Measurements from ENCODE around the gene TYSND1.
"Not testable (repeated sequence)": the region's sequence is repeated elsewhere in the genome, so short reads cannot be mapped to it uniquely, and the experiment has no call there.

The TYSND1 gene

DNA sequence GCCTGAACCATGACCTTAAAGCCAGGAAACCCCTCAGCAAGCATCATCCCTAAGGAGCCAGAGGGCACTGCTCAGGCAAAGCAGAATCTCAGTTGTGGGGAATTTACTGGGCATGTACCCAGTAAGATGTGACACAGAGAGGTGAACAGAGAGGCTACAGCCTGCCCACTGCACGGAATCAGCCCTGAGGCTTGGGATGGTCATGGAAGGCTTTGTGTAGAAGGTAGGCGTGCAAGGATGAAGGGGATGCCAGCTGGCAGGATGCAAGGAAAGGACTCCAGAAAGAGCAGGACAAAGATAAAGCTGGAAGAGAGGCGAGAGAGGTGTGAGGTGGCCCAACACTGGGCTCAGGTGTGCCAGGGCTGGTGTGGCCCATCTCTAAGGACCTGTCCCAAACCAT is 11.5 kb downstream of the TYSND1 start:
- no peak for DNase-seq

DNA sequence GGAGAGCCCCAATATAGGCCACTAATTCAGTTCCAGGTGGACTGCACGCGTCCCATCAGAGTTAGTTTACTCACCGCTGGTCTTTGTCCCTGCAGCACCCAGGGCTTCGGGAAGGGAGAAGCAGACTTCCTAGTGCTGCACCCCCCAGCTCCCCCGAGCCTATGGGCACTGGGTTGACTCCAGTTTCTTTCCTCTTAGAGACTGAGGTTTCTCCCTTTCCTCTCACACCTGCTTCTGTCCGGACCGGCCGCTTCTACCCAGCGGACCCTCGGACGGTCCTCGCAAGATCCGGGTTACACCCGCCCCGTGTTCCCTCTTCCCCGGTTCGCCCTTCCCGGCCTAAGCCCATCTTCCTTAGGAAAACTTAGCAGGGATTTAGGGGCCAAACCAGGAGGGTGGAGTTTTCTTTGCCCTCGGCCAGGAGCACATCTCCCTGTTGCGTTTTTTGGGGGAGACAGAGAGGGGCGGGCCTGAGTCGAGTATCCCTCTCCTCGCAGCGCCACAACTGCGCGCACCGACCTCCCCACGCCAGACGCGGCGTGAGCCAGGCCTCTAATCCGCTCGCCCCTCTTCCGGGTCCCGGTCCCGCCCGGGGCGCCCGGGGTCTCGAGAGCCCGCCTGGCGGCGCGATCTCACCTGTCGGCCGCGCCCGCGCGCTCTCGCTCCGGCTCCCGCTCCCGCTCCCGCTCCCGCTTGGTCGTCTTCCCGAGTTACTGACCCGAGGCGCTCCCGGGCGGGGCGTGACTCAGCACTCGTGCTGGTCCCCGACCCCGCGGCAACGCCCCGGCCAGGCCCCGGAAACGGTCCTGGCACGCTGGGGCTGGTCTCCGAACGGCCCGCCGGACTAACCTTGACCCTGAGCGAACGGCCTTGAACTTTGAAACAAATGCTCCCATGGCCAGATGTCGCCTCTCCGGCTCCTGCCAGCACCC is 14.1 kb downstream of the TYSND1 start, which contains the start of gene AIFM2:
Gene AIFM2 (minus strand): TSS at position 728 of the 932 bp plus-strand sequence. CDS start 8,741 bp downstream, outside the sequence.
- DNase-seq, result peak; percentile 79

DNA sequence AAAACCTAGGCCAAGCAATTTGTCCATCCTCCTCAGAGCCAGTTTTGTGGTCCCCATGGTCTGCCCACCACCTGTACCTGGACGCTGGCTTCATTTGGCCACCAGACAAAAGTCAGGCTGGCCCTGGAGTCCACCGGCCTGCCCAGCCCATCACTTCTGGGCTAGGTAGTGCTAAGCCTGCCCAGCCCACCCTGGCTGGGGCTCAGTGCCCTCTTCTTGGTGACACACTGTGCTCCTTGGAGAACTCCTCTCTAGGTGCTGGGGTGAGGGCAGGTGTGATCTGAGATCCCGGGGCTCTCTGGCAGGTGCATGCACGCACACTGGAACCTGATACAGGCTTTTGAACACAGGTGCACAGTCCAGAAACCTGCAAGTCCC is 15.0 kb downstream of the TYSND1 start:
- DNase-seq, result no peak

DNA sequence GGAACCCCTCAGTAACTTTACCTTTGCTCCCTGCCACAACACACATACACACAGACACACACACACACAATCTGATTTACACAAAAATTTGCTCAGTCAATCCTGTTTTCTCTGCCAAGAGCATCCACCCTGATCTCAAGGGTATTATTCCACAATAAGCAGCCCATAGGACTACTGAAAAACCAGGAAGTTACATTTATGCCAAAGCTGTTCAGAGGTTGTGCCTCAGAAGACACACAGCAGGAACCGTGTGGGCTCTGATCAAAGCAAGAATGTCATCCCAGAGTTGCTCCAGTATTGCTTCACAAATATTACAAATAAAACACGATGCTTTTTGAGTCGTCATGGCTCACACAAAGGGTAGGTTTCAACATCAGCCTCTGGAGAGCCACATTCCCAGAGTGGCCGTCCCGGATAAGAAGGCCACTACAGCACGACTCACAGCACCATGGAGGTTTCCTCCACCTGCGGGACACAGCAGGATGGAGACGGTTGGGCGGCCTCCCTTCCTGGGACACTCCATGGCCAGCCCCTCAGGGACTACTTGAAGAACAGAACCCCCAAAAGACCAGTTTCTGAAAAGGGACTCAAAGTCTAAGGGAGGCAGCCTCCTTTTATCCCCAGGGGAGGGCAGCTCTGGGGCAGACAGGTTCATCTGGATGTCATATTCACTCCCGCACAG is 15.5 kb downstream of the TYSND1 start:
- DNase-seq, result no peak

DNA sequence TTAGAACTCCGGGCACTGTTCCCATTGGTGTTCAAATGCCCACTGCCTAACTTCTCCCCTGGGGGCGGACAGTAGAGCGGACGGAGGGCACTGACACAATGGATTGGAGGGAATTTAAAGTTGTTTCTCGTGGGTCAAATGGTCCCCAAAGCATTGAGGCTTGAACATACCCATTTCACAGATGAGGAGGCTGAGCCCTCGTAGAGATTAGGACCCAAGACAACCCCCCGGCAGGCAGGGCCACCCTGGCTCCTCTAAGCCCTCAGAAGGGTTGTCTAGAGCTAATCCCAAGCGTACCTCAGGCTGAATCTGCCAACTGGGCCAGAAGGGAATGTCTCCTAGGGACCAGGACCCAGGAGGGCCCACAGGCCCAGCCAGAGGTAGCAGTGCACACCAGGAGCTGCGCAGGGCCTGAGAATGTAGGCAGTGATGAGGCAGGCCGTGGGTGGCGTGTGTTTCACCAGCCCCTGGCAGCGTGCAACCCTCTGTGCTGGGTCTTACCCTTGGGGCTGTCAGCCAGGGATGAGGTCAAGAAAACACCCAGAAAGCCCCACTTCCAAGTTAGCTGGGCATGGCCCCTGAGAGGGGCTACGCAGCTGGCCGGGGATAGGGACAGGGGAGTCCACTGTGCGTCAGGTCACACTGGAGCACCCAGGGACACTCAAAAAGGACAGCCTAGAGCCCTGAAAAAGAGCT is 19.7 kb downstream of the TYSND1 start:
- DNase-seq, result no peak

DNA sequence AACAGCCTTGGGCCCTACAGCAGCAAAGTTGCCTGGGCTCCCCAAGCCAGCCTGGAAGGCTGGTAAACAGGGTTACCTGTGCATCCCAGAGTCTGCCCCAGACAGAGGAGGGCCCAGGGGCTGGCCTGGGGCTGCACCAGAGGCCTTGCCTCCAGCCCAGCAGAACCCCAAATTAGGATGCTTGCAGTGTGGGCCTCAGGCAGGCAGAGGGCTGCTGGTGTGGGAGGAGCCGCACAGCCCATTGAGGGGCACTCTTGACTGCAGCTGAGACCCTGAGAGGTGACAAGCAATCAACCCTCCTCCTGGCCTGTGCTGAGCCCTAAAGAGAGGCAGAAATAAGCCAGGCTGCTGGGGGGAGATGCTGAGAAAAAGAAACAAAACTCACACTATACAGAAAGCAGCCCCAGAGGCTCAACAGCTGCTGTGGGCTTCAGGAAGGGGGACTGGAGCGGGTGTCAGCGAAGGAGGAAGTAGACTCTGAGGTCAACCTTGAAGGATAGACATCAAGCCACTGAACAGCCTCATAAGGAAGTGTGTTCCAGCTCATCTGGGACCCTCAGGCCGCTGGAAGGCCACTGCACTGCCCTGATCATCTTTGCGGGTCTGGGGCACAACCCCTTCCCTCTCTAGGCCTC is 20.5 kb downstream of the TYSND1 start:
- no peak for DNase-seq

DNA sequence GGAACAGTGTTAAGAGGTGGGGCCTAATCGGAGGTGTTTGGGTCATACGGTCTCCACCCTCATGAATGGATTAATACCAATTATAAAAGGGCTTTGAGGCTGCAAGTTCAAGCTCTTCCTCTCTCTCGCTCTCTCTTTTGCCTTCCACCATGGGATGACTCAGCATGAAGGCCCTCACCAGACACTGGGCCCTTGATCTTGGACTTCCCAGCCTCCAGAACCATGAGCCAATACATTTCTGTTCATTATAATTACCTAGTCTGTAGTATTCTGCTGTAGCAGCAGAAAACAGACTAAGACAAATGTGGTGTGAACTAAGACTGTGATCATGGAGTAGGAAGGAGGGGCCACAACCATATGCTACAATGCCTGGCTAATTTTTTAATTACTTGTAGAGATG is 21.6 kb downstream of the TYSND1 start:
- no peak for DNase-seq

DNA sequence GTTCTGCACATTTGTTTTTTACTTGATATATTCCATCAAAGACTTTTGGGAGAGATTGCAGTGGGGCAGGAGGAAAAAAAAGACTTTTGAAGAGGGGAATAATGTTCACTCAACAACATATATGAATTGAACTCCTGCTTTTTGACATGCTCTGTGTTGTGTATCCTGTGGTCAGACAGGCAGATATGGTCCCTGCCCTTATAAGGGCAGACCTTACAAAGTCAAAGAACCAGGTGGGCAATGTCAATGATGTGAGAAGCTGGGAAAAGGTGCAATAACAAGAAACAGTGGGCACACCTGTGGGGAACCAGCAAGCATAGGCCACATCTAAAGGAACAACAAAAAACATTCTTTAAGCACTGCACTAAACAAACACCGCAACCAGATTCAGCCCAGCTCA is 22.1 kb downstream of the TYSND1 start:
- DNase-seq, result no peak

DNA sequence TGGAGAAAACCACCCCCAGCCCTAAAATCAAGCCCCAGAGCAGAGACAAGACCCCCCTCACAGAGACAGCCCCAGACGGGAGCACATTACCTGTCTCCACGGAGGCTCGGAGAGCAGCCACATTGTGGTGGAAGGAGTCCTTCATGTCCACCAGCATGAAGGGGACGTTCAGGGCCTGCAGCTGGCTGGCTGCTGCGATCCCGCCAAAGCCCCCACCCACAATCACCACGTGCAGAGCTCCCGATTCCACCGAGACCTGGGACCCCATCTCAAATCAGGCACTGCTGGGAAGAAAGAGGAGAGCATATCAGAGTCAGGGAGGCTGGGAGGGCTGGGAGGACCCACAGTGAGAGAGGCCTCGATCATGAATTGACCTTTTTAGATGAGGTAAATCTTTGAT is 22.7 kb downstream of the TYSND1 start:
- DNase-seq, result no peak

DNA sequence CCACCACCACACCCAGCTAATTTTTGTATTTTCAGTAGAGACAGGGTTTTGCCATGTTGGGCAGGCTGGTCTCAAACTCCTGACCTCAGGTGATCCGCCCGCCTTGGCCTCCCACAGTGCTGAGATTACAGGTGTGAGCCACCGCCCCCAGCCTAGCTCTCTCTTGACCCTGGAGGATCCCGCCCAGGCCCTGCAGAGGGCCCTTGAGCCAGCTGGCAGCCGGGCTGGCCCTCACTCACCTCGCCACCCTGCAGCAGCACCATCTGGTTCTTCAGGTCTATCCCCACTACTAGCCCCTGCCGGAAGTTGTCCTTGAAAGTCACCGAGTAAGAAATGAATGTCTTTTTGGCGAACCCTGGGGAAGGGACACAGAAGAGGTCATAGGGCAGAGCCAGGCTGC is 23.3 kb downstream of the TYSND1 start:
- DNase-seq, result not testable (repeated sequence)

DNA sequence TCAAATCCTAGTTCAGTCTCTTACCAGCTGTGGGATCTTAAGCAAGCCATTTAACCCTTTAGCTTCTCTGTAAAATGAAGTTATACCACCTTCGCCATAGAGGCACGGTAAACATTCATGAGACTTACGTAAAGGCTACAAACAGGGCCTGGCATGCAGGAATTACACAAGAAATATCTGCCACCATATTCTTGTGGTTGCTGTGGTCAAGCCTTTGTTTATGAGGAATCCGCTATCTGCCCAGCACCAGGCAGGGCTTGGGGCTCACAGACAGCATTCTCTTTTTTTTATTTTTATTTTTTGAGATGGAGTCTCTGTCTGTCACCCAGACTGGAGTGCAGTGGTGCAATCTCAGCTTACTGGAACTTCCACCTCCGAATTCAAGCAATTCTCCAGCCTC is 23.8 kb downstream of the TYSND1 start:
- DNase-seq, result no peak

DNA sequence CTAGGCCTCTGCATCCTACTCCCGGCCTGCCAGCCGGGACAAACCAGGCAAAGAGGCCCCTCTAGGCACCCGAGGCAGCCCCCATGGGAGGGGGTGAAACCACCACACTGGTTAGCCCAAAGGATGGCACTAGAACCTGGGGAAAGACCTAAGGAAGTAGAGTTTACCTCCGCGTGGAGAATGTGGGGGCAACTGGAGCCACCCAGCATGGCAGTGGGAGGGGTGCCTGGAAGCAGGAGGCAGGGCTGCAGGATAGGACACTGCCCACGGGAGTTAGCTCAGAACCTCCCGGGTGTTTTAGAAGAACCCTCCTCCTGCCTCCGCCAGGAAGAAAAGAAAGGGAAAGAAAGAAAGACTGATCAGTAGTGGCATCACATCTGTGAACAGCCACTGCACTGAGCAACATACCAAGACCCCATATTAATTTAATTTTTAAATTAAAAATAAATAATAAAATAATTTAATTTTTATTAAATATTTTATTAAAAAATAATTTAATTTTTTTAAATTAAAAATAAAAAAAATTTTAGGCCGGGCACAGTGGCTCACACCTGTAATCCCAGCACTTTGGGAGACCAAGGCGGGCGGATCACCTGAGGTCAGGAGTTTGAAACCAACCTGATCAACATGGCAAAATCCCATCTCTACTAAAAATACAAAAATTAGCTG is 25.1 kb downstream of the TYSND1 start:
- DNase-seq, result no peak

DNA sequence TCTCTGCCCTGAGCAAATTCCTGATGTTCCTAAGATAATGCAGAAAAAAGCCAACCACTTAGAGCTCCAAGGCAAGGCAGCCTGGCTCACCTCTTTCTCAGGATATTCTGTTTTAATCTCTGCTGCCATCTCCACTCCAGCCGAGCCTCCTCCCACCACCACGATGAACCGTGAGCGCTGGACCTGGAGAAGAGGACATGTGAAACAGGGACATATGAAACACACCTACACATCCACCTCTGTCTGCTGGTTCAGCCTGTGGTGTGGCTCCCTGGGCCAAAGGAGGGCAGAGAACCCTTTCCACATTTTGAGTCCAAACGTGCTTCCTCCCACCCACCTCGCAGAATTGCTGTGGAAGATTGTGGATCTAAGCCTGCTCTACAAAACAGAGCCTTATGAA is 26.1 kb downstream of the TYSND1 start:
- no peak for DNase-seq

DNA sequence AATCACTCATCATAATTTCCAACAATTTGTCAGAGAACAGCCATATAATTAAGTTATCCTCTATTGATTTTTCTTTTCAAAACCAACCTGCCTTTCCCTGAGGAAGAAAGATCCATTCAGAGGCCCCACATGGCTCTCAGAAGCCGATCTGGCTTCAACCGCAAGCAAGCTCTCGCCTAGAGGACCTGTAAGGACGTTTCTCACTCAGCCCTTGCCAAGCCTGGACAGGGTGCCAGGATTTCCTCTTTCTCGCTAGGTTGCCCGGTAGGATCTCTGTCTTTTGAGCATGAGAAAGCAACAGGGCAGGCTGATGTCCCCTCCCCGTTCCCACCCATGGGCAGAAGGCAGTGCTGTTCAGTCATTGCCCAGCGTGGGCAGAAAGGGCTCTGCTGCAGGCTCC is 26.9 kb downstream of the TYSND1 start:
- DNase-seq, result no peak

DNA sequence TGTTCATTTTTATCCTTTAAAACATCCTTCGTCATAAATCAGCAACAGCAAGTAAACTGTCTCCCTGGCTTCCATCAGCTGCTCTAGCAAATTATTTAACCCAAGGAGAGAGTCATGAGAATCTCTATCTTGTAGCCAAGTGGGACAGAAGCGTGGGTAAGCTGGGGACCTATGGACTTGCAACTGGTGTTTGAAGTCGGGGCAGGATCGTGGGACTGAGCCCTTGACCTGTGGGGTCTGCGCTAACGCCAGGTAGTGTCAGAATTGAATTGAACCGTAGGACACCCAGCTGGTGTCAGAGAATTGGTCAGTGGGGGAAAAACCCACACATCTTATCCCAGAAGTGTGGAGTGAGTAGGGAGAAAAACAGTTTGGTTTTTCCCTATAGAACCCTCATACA is 27.3 kb downstream of the TYSND1 start:
- no peak for DNase-seq

DNA sequence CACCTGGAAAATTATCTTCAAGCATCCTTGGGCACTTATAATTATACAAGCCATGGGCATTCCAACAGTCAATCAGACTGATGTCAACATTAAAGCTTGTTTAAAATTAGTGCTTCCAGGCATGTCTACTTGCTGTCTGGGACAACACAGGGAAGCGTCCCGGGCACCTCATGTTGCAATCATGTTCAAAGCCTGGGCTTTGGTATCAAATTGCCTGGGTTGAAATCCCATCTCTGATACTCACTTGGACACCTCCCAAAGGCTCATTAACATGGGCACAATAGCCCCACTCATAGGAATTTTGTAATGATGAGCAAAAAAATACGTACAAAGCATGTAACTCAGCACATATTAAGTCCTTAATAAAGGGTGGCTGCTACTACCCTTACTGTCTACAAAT is 28.3 kb downstream of the TYSND1 start:
- no peak for DNase-seq

DNA sequence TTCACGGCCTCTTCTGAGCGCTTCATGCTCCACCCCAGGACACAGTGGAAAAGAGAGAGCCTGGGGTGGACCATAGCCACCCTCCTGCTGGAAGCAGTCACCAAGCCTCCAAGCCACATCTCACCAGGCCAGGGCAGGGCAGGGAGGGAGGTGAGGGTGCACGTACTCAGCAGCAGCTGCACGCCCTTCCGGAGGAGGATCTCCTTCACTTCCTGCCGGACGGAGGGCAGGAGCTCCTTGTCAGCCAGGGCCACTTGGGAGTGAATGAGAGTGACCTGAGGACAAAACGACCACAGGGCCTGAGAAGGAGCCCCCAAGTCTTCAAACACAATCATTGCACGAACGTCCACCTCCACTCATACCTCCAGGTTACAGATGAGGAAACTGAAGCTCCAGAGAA is 28.9 kb downstream of the TYSND1 start:
- no peak for DNase-seq

DNA sequence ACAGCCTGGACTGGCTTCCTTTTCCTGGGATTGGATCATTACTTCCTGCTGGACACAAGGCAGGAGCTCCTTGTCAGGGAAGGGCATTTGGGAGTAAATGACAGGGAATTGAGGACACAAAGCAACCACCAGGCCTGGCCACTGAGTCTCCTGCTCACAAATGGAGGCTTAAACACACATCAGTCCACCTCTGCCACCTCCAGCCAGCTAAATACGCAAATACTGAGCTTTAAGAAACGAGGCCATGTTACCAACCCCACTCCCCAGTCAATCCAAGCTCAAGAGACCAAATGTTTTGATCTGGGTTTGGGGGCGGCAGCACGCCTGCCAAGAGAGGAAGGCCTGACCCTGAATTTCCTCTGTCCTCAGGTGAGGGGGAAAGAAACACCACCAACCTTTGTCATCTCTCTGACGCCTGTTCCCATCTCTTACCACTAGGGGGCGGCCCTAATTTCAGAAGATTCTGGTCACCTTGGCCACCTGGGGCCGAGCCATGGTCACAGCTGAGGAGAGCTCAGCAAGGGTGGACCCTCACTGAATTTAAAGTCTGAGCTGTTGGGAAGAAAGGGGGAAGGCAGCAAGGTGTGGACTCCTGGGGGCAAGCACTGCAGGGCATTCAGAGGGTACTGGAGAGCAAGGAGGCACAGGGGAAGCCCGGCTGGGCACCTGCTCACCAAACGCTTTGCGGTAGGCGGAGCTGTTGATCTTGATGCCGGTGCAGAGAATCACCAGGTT is 30.4 kb downstream of the TYSND1 start:
- DNase-seq, result peak; percentile 50

DNA sequence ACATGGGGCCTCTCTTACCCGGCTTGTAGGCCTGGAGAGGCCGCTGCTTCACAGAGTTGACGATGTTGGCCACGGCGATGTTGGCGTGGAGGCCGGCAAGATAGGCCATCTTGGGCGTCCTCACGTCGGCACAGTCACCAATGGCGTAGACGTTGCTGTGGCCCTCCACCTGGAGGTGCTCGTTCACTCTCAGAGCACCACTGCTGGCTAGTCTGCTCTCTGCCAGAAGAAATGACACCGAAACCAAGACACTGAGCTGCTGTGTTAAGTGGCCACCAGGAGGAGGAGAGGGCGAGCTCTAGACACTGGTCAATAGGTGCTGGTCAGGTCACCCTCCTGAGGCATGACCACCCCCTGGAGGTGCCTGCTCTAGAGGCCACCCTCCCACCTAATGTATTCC is 31.6 kb downstream of the TYSND1 start:
- DNase-seq, result no peak

DNA sequence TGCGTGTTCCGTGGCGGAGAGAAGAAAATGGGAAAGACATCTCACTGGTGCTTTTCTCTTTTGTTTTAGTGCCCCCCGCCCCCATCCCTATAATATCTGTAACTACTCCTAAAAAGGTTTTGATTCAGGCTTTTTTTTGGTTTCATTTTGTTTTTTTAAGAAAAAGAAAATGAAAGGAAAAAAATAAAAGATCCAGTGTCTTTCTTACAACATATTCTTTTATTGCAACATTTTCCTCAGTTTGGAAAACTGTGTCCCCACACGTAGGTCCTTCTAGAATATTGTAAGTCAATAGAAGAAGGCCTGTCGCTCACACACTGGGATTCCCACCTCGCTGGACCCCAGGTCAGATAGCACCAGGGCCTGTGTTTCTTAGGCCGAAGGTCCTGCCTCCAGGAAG is 34.4 kb downstream of the TYSND1 start:
- DNase-seq, result no peak

DNA sequence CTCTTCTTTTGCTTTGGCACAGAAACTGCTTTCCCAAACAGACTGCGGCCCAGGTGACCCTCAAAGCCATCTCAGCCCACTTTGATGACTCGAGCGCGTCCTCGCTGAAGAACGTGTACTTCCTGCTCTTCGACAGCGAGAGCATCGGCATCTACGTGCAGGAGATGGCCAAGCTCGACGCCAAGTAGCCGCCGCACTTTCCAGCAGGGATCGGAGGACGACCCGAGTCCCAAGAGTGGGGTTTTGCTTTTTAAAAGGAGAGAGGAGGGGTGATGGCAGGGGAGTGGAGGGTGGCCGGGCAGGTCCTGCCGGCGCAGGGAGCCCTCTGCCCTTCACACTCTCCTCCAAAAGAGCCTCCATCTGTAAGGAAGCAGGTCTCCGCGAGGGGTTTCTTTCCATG is 35.0 kb downstream of the TYSND1 start:
- DNase-seq, result no peak

All from right kidney (tissue), 1 donor.